Inflammatory macrophage treated with lipopolysaccharide for 4 hours (primary cell): ENCODE measurements around the gene ITPK1.

Experiments
- DNase-seq: peaks from one replicate; pipeline ENCODE4 v3.0.0-alpha.2; 2020

The ITPK1 gene

GRCh38 chr14:92984082-92984788, 131.5 kb downstream of the ITPK1 start:
- DNase-seq = no peak

DNA sequence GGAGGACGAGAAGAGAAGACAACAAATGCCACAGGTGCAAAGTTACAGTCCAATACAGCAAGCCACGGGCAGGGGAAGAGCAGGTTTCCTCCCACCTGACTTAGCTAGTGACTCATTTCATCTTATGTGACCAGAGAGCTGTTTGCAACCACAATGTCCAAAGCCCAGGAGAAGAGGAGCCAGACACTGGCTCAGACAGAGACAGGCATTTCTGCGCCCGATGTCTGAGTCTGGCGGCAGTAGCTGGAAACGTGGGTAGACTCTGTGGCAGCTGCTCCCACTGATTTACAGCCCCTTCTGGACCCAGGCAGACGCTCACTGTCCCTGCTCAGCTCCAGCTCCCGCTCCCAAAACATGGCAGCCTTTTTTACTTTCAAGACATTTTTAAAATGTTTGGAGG, 132.8 kb downstream of the ITPK1 start:
- DNase-seq = no peak

DNA sequence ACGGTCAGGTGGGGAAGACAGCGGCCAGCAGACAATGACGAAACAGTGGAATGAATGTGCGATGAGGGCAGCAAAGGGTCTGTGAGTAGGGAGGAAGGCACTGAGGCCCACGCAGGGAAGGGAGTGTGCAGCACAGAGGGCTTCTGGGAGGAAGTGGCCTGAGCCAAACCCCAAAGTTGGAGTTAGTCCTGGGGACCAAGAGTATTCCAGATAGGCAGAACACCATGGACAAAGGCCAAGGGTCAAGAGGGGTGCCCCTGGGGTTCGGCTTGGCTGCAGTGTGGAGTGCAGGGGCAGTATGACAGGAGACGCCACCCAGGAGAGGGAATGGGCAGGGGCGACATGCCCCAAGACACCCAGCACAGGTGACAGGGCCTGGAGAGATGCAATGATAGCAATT, 134.0 kb downstream of the ITPK1 start:
- DNase-seq = no peak

DNA sequence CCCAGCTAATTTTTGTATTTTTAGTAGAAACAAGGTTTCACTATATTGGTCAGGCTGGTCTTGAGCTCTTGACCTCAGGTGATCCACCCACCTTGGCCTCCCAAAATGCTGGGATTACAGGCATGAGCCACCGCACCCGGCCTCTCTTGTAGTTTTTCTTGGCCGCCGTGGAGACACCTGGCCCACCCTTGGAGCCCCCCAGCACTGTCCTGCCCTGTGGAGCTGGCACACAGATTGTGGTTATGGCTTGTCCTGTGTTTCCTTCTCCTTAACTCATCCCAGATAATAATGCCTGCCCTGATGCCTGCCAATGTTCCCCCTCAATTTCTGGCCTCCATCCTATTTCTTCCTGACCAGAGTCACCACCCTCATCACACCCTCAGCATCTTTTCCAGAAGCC, 134.9 kb downstream of the ITPK1 start:
- DNase-seq = no peak

- peak; percentile 84 for DNase-seq
These were observed 137.3 kb downstream of the ITPK1 start for GRCh38 chr14:92978229-92979021.

DNA sequence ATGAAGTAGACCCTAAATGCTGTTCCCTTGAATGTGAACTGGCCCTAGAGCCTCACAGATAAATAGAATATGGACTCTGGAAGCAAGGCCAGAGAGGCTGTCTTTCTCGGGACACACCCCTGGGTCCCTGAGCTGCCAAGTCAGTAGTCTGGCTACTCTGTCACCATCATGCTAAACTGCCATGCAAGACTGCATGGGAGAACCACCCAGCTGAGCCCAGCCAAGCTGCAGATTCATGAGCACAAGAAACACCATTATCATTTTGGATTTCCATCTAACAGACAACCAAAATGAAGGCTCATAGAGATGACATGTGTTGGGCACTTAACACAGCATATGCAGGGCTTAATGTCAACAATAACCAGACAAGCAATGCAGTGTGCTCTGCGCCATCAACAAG, 139.5 kb downstream of the ITPK1 start:
- no peak for DNase-seq

DNA sequence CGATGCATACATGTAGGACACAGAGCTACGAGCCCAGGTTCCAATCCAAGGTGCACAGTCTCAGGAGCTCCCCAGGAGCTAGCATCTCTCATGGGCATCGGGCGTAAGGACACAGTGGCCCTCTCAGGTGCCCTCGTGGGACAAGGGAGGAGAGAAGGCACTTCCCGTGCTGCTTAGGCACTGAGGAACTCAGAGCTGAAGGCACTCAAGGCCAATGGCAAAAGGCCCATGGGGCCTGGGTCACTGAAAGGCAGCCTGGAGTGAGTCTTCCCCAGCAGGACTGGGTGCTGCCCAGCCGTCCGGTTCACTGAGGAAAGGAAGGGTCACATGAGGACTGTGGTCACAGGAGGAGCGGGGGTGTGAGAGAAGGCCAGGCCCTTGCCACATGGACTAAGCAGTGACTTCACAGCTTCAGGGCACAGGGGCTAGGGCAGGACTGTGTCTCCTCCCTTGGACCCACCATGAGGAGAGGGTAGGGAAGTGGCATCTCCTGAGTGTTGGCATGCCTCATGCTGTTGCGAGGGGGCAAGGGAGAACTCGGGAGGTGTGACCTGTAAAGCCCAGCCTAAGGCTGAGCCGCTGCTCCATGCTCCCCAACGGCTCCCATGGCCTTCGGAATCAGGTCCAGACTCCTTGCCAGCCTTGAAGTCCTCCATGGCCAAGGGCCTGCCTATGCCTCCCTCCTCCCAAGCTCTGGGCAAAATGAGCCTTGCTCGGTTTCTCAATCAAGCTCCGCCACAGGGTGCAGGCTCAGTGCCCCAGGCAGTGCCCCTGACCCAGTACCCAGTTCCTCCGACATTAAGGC, 141.0 kb downstream of the ITPK1 start:
- DNase-seq = peak; percentile 40

GRCh38 chr14:92973798-92974372, 141.8 kb downstream of the ITPK1 start:
- DNase-seq = no peak

DNA sequence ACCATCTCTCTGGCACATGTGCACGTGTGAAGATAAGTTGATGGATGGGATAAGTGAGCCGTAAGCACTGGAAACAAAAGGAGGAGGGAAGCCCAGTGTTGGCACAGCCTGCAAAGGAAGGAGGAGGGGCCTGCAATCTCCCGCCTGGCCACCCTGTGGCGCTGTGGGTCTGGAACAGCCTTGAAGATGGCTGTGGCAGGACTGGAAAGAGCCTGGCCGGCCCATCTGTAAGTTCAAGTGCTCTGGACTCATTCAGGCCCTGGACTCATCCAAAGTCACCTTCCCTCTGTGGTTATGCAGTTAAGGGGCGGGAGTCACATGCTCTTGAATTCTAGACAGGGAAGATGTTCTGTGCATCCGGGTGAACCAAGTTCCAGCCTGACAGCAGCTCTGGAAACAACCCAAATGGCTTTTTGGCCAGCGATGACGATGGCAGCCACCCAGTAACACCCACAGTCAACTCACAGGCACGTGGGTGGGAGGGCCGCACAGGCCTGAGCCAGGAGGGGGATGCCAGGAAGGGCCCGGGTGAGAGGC, 142.4 kb downstream of the ITPK1 start:
- DNase-seq = peak; percentile 40

DNA sequence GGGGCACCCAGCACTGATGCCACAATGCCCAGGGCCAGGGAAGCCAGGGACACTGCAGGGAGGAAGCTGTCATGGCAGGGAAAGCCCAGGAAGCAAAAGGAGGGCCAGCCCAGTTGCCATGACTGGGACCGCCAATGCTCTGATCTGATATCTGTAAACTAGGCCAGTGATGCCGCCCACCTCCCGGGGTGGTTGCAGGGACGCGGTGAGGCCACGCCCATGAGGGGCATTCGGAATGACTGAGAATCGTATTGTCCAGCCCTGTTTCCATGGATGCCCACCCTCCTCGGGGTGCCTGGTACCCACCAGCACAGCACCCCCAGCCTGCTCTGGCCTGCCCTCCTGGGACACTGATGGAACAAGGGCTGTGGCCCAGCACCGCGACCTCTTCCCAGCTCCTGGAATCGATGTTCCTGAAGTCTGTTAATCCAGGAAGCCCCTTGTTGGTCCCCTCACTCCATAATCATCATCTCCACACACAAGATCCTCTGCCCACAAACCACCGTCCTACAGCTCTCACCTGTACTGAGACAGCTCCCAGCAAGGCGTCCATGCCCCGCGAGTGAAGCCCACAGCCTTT, 144.0 kb downstream of the ITPK1 start:
- DNase-seq = no peak

GRCh38 chr14:92970271-92970670, 145.5 kb downstream of the ITPK1 start:
- DNase-seq = no peak

GRCh38 chr14:92969871-92970270, 145.9 kb downstream of the ITPK1 start:
- DNase-seq = no peak

DNA sequence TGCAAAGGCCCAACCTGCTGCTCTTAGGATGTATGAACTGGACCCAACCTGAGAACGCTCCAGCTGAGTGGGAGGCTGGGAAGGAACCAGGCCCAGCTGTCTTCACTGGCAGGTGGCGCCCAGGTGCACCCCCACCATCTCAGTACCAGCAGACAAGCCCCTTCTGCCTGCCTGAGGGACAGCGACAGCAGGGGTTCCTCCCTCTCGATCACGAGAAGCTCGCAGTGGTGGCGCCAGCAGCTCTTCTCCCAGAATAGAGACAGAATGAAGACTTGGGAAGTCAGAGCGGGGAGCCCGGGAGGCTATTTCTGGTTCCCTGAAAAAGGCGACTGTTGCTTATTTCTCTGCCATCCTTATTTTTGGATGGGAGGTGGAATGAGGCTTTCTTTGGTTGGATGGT, 146.3 kb downstream of the ITPK1 start:
- DNase-seq = no peak

- peak; percentile 5 for DNase-seq
These were observed 147.3 kb downstream of the ITPK1 start for GRCh38 chr14:92968291-92969020.

GRCh38 chr14:92967346-92967926, 148.3 kb downstream of the ITPK1 start:
- no peak for DNase-seq

- DNase-seq = peak; percentile 56
These were observed 150.4 kb downstream of the ITPK1 start for GRCh38 chr14:92965281-92965680.

DNA sequence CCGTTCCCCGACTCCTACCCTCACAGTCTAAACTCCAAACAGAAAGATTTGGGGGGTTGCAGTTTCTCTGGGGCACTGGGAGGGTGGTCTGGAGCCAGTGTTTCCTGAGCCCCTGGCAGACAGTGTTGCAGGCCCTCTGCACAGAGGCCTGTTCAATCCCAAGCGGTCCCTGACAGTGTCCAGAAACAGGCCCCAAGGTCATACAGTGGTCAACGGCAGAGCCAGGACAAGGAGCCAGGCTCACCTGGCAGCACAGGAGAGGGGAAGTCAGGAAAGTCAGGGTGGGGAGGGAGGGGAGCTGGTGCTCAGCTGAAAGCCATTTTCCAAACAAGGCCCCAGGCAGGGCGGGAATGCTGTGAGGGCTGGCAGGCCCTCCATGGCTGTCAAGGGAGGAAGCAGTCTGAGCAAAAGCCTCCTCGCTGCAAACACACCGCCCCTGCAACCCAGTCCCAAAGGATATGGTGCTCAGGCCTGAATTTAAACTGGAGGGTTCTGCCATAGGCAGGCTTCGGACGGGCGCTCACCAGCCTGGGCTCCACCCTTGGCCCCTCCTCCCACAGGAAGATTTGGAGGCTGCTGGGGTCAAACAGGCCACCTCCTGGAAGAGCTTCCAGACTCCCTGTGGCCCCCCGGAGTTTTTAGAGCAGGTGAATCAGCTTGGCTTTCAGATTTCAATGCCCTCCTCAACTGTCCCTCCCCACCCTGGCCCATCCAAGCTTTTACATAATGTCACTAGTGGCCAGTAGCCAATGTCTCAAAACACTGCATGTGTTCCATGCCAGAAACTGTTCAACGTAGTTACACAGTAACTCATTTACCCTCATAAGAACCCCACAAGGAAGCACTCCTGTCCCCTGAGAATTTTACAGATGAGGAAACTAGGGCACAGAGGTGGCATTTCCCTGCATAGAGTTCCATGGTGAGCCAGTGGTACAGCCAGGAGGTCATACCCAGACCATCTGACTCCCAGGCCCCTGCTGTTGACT, 151.3 kb downstream of the ITPK1 start:
- DNase-seq = no peak

- DNase-seq = no peak
These were observed 152.2 kb downstream of the ITPK1 start for GRCh38 chr14:92963301-92964123.

DNA sequence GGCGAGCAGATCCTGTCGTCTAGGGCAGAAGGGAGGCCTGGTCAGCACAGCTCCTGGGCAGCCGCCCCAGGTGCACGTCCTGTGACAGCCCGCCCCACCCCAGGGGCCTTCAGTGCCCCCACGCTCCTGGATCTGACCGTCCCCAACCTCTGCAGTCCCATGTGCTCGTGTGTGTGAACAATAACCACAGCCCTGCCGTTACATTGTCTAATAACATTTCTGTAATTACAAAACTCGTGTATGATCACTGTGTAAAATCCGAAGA, 153.0 kb downstream of the ITPK1 start:
- no peak for DNase-seq
